K562 (cell line): ENCODE data around the gene NUP98. TPM values are rescaled to one million over a fixed set of nuclear protein-coding genes. Genes with fewer than 3 reads are reported as not detected.

Experiments used
- CBFA2T3 ChIP-seq: fragments of 450-650 bp; IDR thresholded peaks from 2 replicates; pipeline ENCODE4 v1.6.1; 2017
- GTF2F1 ChIP-seq: IDR thresholded peaks from 2 replicates; pipeline ENCODE4 v1.6.1; 2011; ENCODE audit warnings: low read depth, low read length, improper control_type of control experiment
- HEY1 ChIP-seq: fragments of 250-450 bp; sonication (Bioruptor Pico); IDR thresholded peaks from 2 replicates; pipeline ENCODE4 v1.5.0; 2020; ENCODE audit warnings: mild to moderate bottlenecking, moderate library complexity, borderline replicate concordance
- HNRNPH1 ChIP-seq: fragments of 200-400 bp; formaldehyde crosslinking; optimal IDR thresholded peaks from 2 replicates; pipeline ENCODE3; 2017; ENCODE audit warnings: low read depth, mild to moderate bottlenecking, low read length, moderate library complexity
- HNRNPL ChIP-seq: fragments of 200-400 bp; formaldehyde crosslinking; IDR thresholded peaks from 2 replicates; pipeline ENCODE4 v1.6.1; 2017; ENCODE audit warnings: low read depth, mild to moderate bottlenecking, low read length
- KDM5B ChIP-seq: fragments of 200-600 bp; sonication (generic); IDR thresholded peaks from 2 replicates; pipeline ENCODE4 v1.6.1; 2012; ENCODE audit warnings: low read depth, mild to moderate bottlenecking, moderate library complexity, low read length, control low read depth, inconsistent platforms; ENCODE audit not compliant: insufficient replicate concordance
- MYBL2 ChIP-seq, 2 experiments: fragments of 450-650 bp in 1 of 2; sonication (generic) in 1 of 2; formaldehyde crosslinking in 1 of 2; IDR thresholded peaks; 2 replicates each; pipeline versions ENCODE4 v1.6.1 to v1.8.1; 2017 to 2022; ENCODE audit warnings: borderline replicate concordance in 1 of 2, inconsistent platforms in 1 of 2, low read depth in 1 of 2, mild to moderate bottlenecking in 1 of 2, missing genetic modification reagents in 1 of 2, moderate library complexity in 1 of 2
- NCOA4 ChIP-seq: fragments of 450-650 bp; IDR thresholded peaks from 2 replicates; pipeline ENCODE4 v1.6.1; 2018; ENCODE audit warnings: mild to moderate bottlenecking; ENCODE audit not compliant: partially characterized antibody
- NFXL1 ChIP-seq: fragments of 450-650 bp; formaldehyde crosslinking; IDR thresholded peaks from 2 replicates; pipeline ENCODE4 v1.4.0; 2021; ENCODE audit warnings: mild to moderate bottlenecking
- NUFIP1 ChIP-seq: fragments of 450-650 bp; IDR thresholded peaks from 2 replicates; pipeline ENCODE4 v1.6.1; 2018; ENCODE audit not compliant: partially characterized antibody
- POLR2AphosphoS5 ChIP-seq: IDR thresholded peaks from 2 replicates; pipeline ENCODE4 v1.6.1; 2011; ENCODE audit warnings: mild to moderate bottlenecking, low read depth, low read length, moderate library complexity; ENCODE audit not compliant: control insufficient read depth, insufficient read depth
- PTBP1 ChIP-seq: fragments of 200-400 bp; formaldehyde crosslinking; IDR thresholded peaks from 2 replicates; pipeline ENCODE4 v1.6.1; 2017; ENCODE audit warnings: low read depth, low read length
- RBFOX2 ChIP-seq: fragments of 200-400 bp; formaldehyde crosslinking; IDR thresholded peaks from 2 replicates; pipeline ENCODE4 v1.6.1; 2017; ENCODE audit warnings: low read depth, mild to moderate bottlenecking, low read length, moderate library complexity
- RFX1 ChIP-seq: fragments of 450-650 bp; IDR thresholded peaks from 2 replicates; pipeline ENCODE4 v1.6.1; 2016; ENCODE audit warnings: mild to moderate bottlenecking, moderate library complexity
- ZNF174 ChIP-seq: fragments of 250-450 bp; sonication (Bioruptor Pico); IDR thresholded peaks from 2 replicates; pipeline ENCODE4 v1.4.0; 2020; ENCODE audit warnings: mild to moderate bottlenecking
- polyA plus RNA-seq, 8 experiments: library from polyadenylated mRNA; depleted of rRNA in 4 of 8; stranded (reverse) in 5 of 8; unstranded in 3 of 8; fragments of >200 nt; fragmentation: Nextera tagmentation in 2 of 8; fragmentation: Illumina TruSeq in 1 of 8; extraction: Ambion mirVana in 2 of 8; extraction: Trizol in 1 of 8; gene quantifications; 2 replicates each; pipeline versions ENCODE4 v1.2.1 to v1.2.3, GENCODE V29; 2011 to 2014; ENCODE audit warnings: inconsistent platforms in 1 of 8, missing spikeins in 1 of 8
- total RNA-seq, 7 experiments: library from RNA; depleted of rRNA in 6 of 7; stranded (reverse); fragments of >200 nt in 6 of 7; fragmentation: Illumina TruSeq in 2 of 7; extraction: Trizol in 2 of 7; gene quantifications; 2 replicates each; pipeline versions ENCODE4 v1.2.1 to v1.2.3, GENCODE V29; 2011 to 2021; ENCODE audit warnings: low replicate concordance in 1 of 7
- TF ChIP-seq, protein P1 (sequence below), 2 experiments: fragments of 200-800 bp in 1 of 2; sonication (Bioruptor generic) in 1 of 2; sonication (generic) in 1 of 2; formaldehyde crosslinking in 1 of 2; IDR thresholded peaks in 1 of 2; conservative IDR thresholded peaks in 1 of 2; 2 replicates each; pipeline versions ENCODE4 v1.5.0 to v1.6.1; 2016 to 2020; ENCODE audit warnings: missing compliant biosample characterization in 1 of 2, missing genetic modification characterization in 1 of 2, missing genetic modification reagents in 1 of 2
- TF ChIP-seq, protein P2 (sequence below): sonication (generic); formaldehyde crosslinking; IDR thresholded peaks from 2 replicates; pipeline ENCODE4 v1.8.1; 2023; ENCODE audit warnings: mild to moderate bottlenecking, missing genetic modification reagents
- TF ChIP-seq, protein P3 (sequence below): fragments of 250-450 bp; sonication (Bioruptor Pico); IDR thresholded peaks from 2 replicates; pipeline ENCODE4 v1.9.0; 2021; ENCODE audit warnings: mild to moderate bottlenecking
- TF ChIP-seq, protein P4 (sequence below): fragments of 150-350 bp; conservative IDR thresholded peaks from 2 replicates; pipeline ENCODE4 v1.6.1; 2014; ENCODE audit warnings: low read length
- TF ChIP-seq, protein P5 (sequence below): fragments of 450-650 bp; IDR thresholded peaks from 2 replicates; pipeline ENCODE4 v1.6.1; 2016; ENCODE audit warnings: missing biosample characterization, missing genetic modification characterization

The NUP98 gene
- total and polyA plus RNA-seq, 9 of the 15 experiments (the other 6 are each of a cell fraction or from before 2014, with no cell fraction given): 45.1 to 196 (median 130) TPM

DNA sequence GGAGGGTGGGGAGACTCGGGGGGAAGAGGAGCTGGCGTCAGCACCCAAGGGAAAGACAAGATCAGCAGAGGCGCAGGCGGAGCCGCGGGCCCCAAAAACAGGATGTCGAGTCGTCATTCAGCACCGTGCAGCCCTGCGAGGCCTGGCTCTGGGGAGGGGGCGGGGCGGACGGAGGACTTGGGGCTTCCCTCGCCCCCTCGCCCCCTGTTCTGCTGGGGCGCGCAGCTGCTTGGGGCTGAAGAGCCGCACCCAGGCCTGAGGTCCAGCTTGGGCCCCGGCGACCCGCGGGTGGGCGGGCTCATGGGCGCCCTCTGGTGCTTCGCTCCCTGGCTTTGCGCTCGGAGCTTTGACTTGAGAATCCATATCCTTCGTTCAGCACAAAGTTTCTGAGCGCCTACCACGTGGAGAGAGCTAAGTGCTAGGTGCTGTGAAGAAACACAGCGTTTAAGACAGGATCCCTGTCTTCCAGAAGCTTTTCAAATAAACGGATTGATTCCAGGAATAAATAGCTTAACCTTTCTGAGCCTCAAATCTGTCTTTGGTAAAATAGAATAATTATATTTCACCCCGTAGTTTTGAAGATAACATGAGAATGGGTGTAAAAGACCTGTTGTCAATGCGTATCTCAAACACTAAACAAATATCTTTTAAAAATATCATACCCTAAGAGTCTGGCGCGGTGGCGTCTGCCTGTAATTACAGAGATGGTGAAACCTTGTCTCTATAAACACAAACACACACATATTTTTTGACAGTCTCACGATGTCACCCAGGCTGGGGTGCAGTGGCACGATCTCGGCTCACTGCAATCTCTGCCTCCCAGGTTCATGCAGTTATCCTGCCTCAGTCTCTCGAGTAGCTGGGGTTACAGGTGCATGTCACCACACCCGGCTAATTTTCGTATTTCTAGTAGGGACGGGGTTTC, 44.3 kb upstream of the NUP98 start (continued):
- TF ChIP-seq MYBL2 (IDR thresholded peaks at IDR 0.05; ENCODE audit: low read depth) (no peak), MYBL2 (CRISPR knock-in tag; IDR thresholded peaks at IDR 0.05; ENCODE audit: borderline replicate concordance) (no peak), HNRNPL (0 out of 2 replicates have a peak, but pooled peaks have one; percentile 15), NCOA4 (no peak), HEY1 (CRISPR knock-in tag) (no peak), HNRNPH1 (no peak), PTBP1 (no peak), NFXL1 (CRISPR knock-in tag) (no peak), GTF2F1 (no peak), ZNF174 (no peak), NUFIP1 (no peak), POLR2AphosphoS5 (peak; percentile 67), RBFOX2 (peak; percentile 78), KDM5B (no peak), CBFA2T3 (0 out of 2 replicates have a peak, but pooled peaks have one; percentile 36), RFX1 (no peak)
- TF ChIP-seq, protein P1, sequence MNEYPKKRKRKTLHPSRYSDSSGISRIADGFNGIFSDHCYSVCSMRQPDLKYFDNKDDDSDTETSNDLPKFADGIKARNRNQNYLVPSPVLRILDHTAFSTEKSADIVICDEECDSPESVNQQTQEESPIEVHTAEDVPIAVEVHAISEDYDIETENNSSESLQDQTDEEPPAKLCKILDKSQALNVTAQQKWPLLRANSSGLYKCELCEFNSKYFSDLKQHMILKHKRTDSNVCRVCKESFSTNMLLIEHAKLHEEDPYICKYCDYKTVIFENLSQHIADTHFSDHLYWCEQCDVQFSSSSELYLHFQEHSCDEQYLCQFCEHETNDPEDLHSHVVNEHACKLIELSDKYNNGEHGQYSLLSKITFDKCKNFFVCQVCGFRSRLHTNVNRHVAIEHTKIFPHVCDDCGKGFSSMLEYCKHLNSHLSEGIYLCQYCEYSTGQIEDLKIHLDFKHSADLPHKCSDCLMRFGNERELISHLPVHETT (CRISPR knock-in tag; conservative IDR thresholded peaks at IDR 0.05 in 1 of 2, IDR thresholded peaks at IDR 0.05 in 1 of 2): peak in 1 of 2 experiments; percentile 65; a peak in 1 of 4 replicates
- TF ChIP-seq, protein P2, sequence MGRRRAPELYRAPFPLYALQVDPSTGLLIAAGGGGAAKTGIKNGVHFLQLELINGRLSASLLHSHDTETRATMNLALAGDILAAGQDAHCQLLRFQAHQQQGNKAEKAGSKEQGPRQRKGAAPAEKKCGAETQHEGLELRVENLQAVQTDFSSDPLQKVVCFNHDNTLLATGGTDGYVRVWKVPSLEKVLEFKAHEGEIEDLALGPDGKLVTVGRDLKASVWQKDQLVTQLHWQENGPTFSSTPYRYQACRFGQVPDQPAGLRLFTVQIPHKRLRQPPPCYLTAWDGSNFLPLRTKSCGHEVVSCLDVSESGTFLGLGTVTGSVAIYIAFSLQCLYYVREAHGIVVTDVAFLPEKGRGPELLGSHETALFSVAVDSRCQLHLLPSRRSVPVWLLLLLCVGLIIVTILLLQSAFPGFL: no peak
- TF ChIP-seq, protein P3, sequence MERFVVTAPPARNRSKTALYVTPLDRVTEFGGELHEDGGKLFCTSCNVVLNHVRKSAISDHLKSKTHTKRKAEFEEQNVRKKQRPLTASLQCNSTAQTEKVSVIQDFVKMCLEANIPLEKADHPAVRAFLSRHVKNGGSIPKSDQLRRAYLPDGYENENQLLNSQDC (CRISPR knock-in tag): no peak
- TF ChIP-seq, protein P4, sequence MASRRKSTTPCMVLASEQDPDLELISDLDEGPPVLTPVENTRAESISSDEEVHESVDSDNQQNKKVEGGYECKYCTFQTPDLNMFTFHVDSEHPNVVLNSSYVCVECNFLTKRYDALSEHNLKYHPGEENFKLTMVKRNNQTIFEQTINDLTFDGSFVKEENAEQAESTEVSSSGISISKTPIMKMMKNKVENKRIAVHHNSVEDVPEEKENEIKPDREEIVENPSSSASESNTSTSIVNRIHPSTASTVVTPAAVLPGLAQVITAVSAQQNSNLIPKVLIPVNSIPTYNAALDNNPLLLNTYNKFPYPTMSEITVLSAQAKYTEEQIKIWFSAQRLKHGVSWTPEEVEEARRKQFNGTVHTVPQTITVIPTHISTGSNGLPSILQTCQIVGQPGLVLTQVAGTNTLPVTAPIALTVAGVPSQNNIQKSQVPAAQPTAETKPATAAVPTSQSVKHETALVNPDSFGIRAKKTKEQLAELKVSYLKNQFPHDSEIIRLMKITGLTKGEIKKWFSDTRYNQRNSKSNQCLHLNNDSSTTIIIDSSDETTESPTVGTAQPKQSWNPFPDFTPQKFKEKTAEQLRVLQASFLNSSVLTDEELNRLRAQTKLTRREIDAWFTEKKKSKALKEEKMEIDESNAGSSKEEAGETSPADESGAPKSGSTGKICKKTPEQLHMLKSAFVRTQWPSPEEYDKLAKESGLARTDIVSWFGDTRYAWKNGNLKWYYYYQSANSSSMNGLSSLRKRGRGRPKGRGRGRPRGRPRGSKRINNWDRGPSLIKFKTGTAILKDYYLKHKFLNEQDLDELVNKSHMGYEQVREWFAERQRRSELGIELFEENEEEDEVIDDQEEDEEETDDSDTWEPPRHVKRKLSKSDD: no peak
- TF ChIP-seq, protein P5, sequence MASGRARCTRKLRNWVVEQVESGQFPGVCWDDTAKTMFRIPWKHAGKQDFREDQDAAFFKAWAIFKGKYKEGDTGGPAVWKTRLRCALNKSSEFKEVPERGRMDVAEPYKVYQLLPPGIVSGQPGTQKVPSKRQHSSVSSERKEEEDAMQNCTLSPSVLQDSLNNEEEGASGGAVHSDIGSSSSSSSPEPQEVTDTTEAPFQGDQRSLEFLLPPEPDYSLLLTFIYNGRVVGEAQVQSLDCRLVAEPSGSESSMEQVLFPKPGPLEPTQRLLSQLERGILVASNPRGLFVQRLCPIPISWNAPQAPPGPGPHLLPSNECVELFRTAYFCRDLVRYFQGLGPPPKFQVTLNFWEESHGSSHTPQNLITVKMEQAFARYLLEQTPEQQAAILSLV (tag): no peak
